ENCODE results near the gene RCAN2.
"Not testable (repeated sequence)": the region's sequence is repeated elsewhere in the genome, so short reads cannot be mapped to it uniquely, and the experiment has no call there.

Gene RCAN2

DNA sequence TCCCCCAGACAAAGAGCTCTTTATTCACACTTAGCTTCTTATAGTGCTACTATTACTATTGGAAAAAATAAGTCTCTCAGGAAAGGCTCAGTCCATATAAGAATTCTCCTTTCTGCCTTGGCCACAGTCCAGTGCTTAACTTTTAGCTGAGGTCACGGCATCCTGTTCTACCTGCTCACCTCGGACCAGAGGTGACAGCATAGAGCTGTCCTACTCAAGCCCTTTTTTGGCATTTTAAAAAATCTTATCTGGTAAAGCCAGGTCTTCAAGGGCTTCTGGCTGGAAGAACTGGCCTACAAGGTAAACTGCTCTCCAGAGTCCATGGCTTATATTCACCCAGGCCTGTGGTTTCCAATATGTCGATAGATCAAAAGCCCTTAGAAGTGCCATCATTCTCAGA is 109.7 kb downstream of the RCAN2 start:
- DNase-seq, result no peak

GRCh38 chr6:46381057-46381456 is 110.2 kb downstream of the RCAN2 start:
- DNase-seq, result no peak

DNA sequence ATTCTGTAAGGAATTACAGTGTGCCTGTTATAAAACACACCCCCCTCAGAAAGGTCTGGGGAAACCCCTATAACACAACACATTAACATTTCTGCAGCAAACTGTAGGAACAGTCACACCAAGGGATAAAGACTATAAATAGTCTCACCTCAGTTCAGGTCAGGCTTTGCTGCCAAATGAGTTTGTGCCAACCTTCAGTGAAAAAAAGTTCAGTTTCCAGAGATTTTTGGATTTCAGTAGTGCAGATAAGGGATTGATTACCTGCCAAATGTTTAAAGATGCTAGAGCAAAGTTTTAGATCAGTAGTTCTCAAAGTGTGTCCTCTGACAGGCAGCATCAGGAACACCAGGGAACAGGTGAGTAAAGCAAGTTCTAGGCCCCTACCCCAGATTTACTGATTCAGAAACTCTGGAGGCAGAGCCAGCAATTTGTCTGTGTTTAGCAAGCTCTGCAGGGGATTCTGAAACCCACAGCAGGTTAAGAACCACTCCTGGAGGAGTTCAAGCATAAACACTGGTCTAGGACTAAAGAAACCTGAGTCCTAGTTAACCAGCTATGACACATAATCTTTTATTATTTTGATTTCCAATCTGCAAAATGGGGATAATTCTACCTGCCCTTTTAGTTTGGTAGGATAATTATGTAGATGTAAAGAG is 111.0 kb downstream of the RCAN2 start:
- DNase-seq, result no peak

GRCh38 chr6:46378882-46379416 is 112.3 kb downstream of the RCAN2 start:
- DNase-seq, result no peak

GRCh38 chr6:46378161-46378881 is 112.9 kb downstream of the RCAN2 start:
- DNase-seq, result no peak

DNA sequence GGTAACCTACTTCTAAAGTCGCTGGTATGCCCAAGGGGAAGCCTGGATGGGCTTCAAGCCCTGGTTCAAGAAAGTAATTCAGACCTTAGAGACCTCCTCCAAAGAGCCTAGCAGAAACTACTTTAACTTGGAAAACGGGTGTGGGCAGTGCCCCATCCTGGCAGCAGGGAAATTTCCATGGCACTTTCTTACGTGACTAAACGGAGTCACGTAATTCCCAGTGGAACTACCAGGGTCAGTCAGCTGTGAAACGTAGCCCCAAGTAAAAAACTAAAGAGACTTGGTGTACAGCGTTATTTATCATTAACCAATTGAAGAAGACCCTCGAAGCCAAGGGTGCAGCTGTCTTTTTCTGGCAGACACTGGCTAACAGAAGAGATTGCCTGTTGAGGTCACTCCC is 114.0 kb downstream of the RCAN2 start:
- DNase-seq, result no peak

- peak; percentile 4 to 37 for DNase-seq
Measured at GRCh38 chr6:46376562-46377061, 114.6 kb downstream of the RCAN2 start.

GRCh38 chr6:46370622-46371021 is 120.6 kb downstream of the RCAN2 start:
- DNase-seq, result no peak

DNA sequence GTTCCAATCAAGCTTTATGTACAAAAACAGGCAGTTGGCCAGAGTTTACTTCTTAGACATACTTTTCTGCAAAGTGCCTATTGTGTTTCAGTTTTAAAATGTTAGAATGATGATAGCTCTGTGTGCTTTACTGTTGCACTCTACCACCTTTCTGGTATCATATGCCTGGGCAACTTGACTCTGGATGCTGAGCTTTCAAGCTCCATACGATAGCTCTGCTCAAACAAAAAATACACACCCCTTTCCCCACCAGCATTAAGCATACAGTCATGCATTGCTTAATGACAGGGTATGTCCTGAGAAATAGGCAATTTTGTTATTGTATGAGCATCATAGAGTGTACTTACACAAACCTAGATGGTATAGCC is 123.1 kb downstream of the RCAN2 start:
- DNase-seq, result no peak

- DNase-seq, result no peak
Measured at GRCh38 chr6:46367354-46368168, 123.7 kb downstream of the RCAN2 start.

- no peak for DNase-seq
Measured at GRCh38 chr6:46366190-46366900, 124.9 kb downstream of the RCAN2 start.

DNA sequence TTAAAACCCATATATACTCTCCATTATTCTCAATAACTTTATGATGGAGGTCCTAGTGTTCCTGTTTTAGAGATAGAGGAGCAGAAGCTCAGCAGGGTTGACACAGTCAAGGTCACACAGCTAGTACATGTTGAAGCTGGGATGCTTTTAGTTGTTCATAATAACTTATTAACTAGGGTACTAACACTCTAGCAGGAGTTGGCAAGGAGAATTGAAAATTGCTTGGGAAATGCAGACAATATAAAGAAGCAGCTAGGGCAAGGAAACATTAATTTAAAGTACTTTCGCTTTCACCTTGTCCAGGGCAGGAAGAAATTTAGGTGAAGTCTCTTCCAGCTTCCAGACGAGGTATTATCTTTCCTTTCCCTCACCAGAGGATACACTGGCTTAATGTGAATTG is 133.7 kb downstream of the RCAN2 start:
- DNase-seq, result no peak

- DNase-seq, result no peak
Measured at GRCh38 chr6:46356543-46356942, 134.7 kb downstream of the RCAN2 start.

DNA sequence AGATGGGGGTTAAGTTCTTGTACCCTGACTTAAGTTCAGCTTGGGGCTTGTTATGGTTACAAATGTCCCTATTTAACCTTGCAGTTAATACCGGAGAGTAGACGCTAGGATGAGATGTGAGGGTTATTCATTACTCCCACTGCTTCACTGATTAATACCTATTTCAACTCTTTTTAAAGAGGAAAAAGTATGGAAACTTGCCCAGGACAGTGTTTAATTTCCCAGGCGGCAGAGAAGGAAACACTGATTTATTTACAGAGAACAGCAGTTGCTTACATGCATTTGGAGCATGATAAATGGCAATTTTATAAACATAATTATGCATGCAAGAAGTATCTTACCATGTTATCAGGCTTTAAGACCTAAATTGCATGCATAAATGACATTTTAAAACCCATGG is 137.7 kb downstream of the RCAN2 start:
- no peak for DNase-seq

DNA sequence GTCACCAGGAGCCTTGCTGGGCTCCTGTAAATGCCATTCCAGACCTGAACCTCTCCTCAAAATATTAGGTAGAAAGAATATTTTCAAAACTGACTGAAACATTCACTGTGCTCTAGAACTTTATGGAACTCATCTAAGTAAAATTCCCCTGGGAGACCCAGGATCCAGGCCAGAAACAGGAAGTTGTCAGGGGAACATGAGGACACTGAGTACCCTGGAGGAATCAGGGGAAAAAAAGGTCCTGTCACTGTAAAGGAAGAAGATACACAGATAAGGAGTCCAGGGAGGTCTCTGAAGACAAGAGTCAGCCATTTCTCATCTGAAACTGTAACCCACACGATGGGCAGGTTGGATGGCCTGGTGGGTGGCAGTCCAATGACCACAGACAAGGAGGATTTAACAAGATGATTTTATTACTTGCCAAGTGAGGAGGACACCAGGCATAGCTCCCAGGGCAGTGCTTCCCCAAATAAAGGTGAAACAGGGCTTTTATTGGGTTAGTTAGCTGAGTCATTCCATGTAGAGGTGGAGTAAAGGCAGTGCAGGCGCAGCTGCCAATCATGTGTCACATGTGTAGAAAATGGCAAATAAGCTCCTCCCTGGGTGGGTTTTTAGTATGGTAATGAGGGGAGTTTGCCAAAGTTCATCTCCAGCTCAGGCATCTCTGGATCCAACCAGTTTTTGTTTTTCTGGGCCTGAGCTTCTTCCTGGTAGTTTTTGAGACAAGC is 138.5 kb downstream of the RCAN2 start:
- DNase-seq, result no peak

DNA sequence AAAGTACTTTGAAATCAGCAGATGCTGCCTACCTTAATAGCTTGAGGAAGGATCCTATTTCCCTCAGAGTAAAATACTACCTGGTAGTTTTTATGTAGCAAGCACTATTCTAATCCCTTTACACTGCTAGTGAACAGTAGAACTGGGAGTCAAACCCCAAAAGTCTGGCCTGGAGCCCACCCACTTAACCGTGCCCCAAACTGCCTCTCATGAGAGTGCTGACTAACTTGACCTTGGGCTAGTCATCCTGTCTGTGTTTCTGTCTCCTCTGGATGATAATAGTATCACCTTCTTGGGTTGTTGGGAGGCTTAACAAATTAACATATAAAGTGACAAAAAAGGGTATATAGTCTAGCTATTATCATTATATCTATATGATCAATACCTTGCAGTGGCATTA is 140.5 kb downstream of the RCAN2 start:
- no peak for DNase-seq

DNA sequence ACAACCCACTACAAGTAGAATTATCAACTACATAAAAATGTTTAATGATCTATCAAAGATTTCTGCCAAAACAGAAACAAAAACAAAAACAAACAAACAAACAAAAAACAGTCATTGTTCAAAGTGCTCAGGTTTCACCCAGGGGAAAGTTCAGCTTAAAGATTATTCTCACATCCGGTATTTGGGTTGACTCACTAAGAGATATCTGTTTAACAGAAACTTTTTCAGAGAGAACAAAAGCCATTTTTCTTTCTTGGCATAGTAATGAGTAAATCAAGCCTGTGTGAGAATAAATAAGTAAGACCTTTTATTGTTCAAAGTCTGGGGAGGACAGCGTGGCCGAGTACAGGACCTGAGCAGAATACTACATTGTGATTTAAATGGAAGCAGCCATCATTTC is 143.6 kb downstream of the RCAN2 start:
- DNase-seq, result no peak

GRCh38 chr6:46340246-46340645 is 151.0 kb downstream of the RCAN2 start:
- DNase-seq, result no peak

DNA sequence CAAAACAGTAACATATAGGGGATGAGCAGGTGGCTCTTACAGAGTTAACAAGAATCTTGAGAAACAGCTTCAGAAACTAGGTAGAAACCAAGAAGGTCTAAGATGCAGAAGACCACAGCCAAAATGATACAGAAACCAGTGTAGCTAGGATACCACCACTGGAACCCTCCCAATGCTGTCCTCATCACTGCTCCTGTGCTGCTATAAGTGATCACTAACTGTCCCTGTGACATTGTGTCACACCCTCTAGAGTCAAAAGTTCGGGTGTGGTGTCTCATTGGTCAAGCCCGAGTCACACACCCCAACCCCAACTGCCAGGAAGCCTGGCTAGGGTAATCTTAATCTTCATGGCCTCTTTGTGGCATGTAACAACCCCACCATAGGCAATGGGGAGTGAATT is 153.1 kb downstream of the RCAN2 start:
- DNase-seq, result no peak

DNA sequence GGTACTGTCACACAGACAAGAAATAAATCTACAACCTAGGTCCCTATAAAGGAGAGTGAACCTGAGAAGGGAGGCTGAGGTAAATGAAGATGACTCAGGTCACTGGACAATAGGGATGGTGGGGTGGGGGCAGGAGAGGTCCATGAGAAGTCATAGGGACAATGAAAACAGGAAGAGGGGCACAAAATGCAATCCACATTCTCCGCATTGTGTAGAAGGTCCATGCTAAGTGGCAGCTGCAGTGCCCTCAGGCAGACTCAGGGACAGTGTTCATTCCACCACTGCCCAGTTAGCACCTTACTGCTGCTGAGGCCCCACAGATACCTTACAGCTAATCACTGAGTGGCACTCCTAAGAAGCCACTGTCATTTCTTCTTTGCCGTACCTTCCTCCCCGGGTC is 156.8 kb downstream of the RCAN2 start:
- DNase-seq, result no peak

GRCh38 chr6:46333481-46333880 is 157.8 kb downstream of the RCAN2 start:
- no peak for DNase-seq

DNA sequence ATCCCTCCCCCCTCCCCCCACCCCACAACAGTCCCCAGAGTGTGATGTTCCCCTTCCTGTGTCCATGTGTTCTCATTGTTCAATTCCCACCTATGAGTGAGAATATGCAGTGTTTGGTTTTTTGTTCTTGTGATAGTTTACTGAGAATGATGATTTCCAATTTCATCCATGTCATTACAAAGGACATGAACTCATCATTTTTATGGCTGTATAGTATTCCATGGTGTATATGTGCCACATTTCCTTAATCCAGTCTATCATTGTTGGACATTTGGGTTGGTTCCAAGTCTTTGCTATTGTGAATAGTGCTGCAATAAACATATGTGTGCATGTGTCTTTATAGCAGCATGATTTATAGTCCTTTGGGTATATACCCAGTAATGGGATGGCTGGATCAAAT is 158.8 kb downstream of the RCAN2 start:
- DNase-seq, result not testable (repeated sequence)
